Measurements from ENCODE around the gene MID1. TPM values are rescaled to one million over a fixed set of nuclear protein-coding genes. Genes with fewer than 3 reads are reported as not detected.
A peak's percentile ranks its signal among the peaks of the same experiment; 100 is the strongest.

MID1 gene
- total and polyA plus RNA-seq, 9 of the 15 experiments (the other 6 are each of a cell fraction or from before 2014, with no cell fraction given), result 0.07 to 0.54 (median 0.33) TPM

DNA sequence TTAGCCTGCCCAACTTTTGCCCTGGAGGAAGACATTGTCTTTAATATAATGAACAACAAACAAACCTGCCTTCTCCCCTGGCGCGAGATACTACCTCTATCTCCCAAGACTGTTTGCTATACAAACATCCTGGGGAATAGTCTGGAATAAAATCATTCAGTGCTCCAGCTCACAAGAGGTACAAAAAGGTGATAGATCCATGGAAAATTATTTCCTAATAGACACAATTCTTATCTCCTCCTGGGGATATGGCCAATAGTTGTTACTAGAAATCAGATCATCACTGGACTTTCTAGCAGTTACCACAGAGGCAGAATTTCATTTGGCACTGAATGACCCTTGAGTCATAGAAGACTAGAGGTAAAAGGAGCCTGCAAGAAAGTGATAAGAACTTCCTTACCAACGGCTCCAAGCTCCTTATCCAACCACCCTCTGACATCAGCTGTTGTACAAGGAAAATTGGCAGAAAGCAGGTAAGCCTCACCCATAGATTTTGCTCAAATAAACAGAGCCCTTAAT is 38.1 kb downstream of the MID1 start (continued):
- TF ChIP-seq, protein P1, sequence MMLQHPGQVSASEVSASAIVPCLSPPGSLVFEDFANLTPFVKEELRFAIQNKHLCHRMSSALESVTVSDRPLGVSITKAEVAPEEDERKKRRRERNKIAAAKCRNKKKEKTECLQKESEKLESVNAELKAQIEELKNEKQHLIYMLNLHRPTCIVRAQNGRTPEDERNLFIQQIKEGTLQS (IDR thresholded peaks at IDR 0.05), result peak; percentile 70
- TF ChIP-seq, protein P1 (CRISPR knock-in tag; conservative IDR thresholded peaks at IDR 0.05), result no peak
- TF ChIP-seq CBX3 (IDR thresholded peaks at IDR 0.05; ENCODE audit: borderline replicate concordance in 1 of 2, low read length in 2 of 2), result 0 out of 3 replicates have a peak, but pooled peaks of 1 of the 2 experiments have one; percentile 13
- TF ChIP-seq NCOA1 (IDR thresholded peaks at IDR 0.05; ENCODE audit: low read depth), result 0 out of 2 replicates have a peak, but pooled peaks have one; percentile 25
- TF ChIP-seq SMARCA4 (IDR thresholded peaks at IDR 0.05), result peak; percentile 85
- TF ChIP-seq SAFB2 (IDR thresholded peaks at IDR 0.05; ENCODE audit: borderline replicate concordance, low read depth, low read length, severe bottlenecking), result no peak
- TF ChIP-seq NFIC (IDR thresholded peaks at IDR 0.05), result peak; percentile 50
- TF ChIP-seq SMARCC2 (IDR thresholded peaks at IDR 0.05; ENCODE audit: low read depth), result peak; percentile 60; the same call in 1 of the 2 replicates
- no peak for TF ChIP-seq CHD4 (IDR thresholded peaks at IDR 0.05; ENCODE audit: insufficient read depth, insufficient replicate concordance, low read depth, low read length, poor library complexity, severe bottlenecking)
- TF ChIP-seq EP300 (IDR thresholded peaks at IDR 0.05; ENCODE audit: low read length), result peak; percentile 92
- TF ChIP-seq ZNF780A (CRISPR knock-in tag; IDR thresholded peaks at IDR 0.05), result no peak
- peak; percentile 32; the same call in 1 of the 2 replicates for TF ChIP-seq ESRRA (IDR thresholded peaks at IDR 0.05; ENCODE audit: borderline replicate concordance, low read depth)
- peak; percentile 61 for TF ChIP-seq NCOR1 (IDR thresholded peaks at IDR 0.05)
- 0 out of 2 replicates have a peak, but pooled peaks have one; percentile 49 for TF ChIP-seq ZNF589 (CRISPR knock-in tag; IDR thresholded peaks at IDR 0.05; ENCODE audit: low read depth)
- no peak for TF ChIP-seq RBM34 (IDR thresholded peaks at IDR 0.05; ENCODE audit: borderline replicate concordance, insufficient read depth, low read length)
- TF ChIP-seq KDM1A (IDR thresholded peaks at IDR 0.05), result peak; percentile 30 to 47; a peak in 3 of 4 replicates
